ENCODE results near the gene AIF1L. TPM values are rescaled to one million over a fixed set of nuclear protein-coding genes. Genes with fewer than 3 reads are reported as not detected.

Gene AIF1L
- polyA plus RNA-seq, 1 experiment: 0.05 TPM

GRCh38 chr9:131165523-131165922, 69.2 kb downstream of the AIF1L start:
- Histone ChIP-seq H3K4me3 (ENCODE audit: low read depth, low read length) (no peak overlapping the region), H3K36me3 (ENCODE audit: control insufficient read depth, insufficient read depth, low read length) (peaks cover 11% of the 10 kb centered on the region), H3K27me3 (ENCODE audit: control insufficient read depth, insufficient read depth, low read length) (no peaks in the 10 kb centered on the region)
- no peak for TF ChIP-seq CTCF (IDR thresholded peaks at IDR 0.05; ENCODE audit: insufficient read depth, low read depth, low read length)
- ChIA-PET POLR2A (no interaction called here), CTCF (interaction anchor here (0.8 to 1.7 kb wide), 4 partner anchors 12 to 218 kb away, joined by 3 to 5 read pairs (median 4); no protein-coding TSS in a partner anchor)
- no peak for DNase-seq (ENCODE audit: low read depth)

GRCh38 chr9:131167146-131167692, 70.9 kb downstream of the AIF1L start:
- no peaks in the 10 kb centered on the region for H3K27me3 ChIP-seq (ENCODE audit: control insufficient read depth, insufficient read depth, low read length)
- CTCF ChIA-PET: interaction anchor here (0.6 to 4.3 kb wide), 5 partner anchors 10 to 169 kb away, joined by 3 to 29 read pairs (median 4); no protein-coding TSS in a partner anchor
- POLR2A ChIA-PET: no interaction called here
- no peak for TF ChIP-seq CTCF (IDR thresholded peaks at IDR 0.05; ENCODE audit: insufficient read depth, low read depth, low read length)
- DNase-seq (ENCODE audit: low read depth): no peak
- peaks cover 12% of the 10 kb centered on the region for H3K36me3 ChIP-seq (ENCODE audit: control insufficient read depth, insufficient read depth, low read length)
- H3K4me3 ChIP-seq (ENCODE audit: low read depth, low read length): no peak overlapping the region

GRCh38 chr9:131167936-131168335, 71.6 kb downstream of the AIF1L start:
- Histone ChIP-seq H3K27me3 (ENCODE audit: control insufficient read depth, insufficient read depth, low read length) (no peaks in the 10 kb centered on the region), H3K36me3 (ENCODE audit: control insufficient read depth, insufficient read depth, low read length) (peaks cover 11% of the 10 kb centered on the region), H3K4me3 (ENCODE audit: low read depth, low read length) (no peak overlapping the region)
- CTCF ChIA-PET: interaction anchor here (0.6 to 4.3 kb wide), 4 partner anchors 10 to 169 kb away, joined by 3 to 29 read pairs (median 15); no protein-coding TSS in a partner anchor
- POLR2A ChIA-PET: no interaction called here
- TF ChIP-seq CTCF (IDR thresholded peaks at IDR 0.05; ENCODE audit: insufficient read depth, low read depth, low read length): no peak
- no peak for DNase-seq (ENCODE audit: low read depth)

- ChIA-PET CTCF (interaction anchor here (0.8 to 4.3 kb wide), 4 partner anchors 8 to 180 kb away, joined by 3 to 29 read pairs (median 16); no protein-coding TSS in a partner anchor), POLR2A (no interaction called here)
- TF ChIP-seq CTCF (IDR thresholded peaks at IDR 0.05; ENCODE audit: insufficient read depth, low read depth, low read length): no peak
- no peaks in the 10 kb centered on the region for H3K27me3 ChIP-seq (ENCODE audit: control insufficient read depth, insufficient read depth, low read length)
- no peak for DNase-seq (ENCODE audit: low read depth)
- peaks cover 3% of the 10 kb centered on the region for H3K36me3 ChIP-seq (ENCODE audit: control insufficient read depth, insufficient read depth, low read length)
- H3K4me3 ChIP-seq (ENCODE audit: low read depth, low read length): no peak overlapping the region
Measured at GRCh38 chr9:131169563-131170240, 73.4 kb downstream of the AIF1L start.

Small RNA genes lying within 50 kb of the gene (small RNA-seq; reads per million reads assigned to genes)
- gene RNU6-881P (ENCODE audit: insufficient read length, low read depth, low replicate concordance): not detected

Other genes starting within 250 kb of the AIF1L start
- gene QRFP, start 199.7 kb upstream of the AIF1L start, polyA plus RNA-seq (2011; rRNA removed): not detected in 2 replicates
- 1.2 and 1.4 TPM in 2 replicates for gene FIBCD1, start 157.3 kb upstream of the AIF1L start, polyA plus RNA-seq (2011; rRNA removed)
- gene LAMC3, start 87.4 kb upstream of the AIF1L start, polyA plus RNA-seq (2011; rRNA removed): 0.01 TPM in 1 of 2 replicates, not detected in the other
- gene NUP214, start 29.1 kb downstream of the AIF1L start, polyA plus RNA-seq (2011; rRNA removed): 6.3 and 7.6 TPM in 2 replicates
- gene FAM78A, start 180.0 kb downstream of the AIF1L start, polyA plus RNA-seq (2011; rRNA removed): 0.37 and 1.1 TPM in 2 replicates
- gene PLPP7, start 193.2 kb downstream of the AIF1L start, polyA plus RNA-seq (2011; rRNA removed): 2.5 and 3.9 TPM in 2 replicates